GM12878 (cell line): Measurements from ENCODE around the gene MDK. TPM values are rescaled to one million over a fixed set of nuclear protein-coding genes. Genes with fewer than 3 reads are reported as not detected.

Experiments used
- BRCA1 ChIP-seq: IDR thresholded peaks from 2 replicates; pipeline ENCODE4 v1.6.1; 2011; ENCODE audit warnings: low read depth, low read length, improper control_type of control experiment
- CHD2 ChIP-seq: IDR thresholded peaks from 2 replicates; pipeline ENCODE4 v1.6.1; 2011; ENCODE audit warnings: low read depth, low read length, improper control_type of control experiment, borderline replicate concordance
- CREB1 ChIP-seq: IDR thresholded peaks from 2 replicates; pipeline ENCODE4 v1.6.1; 2012; ENCODE audit warnings: low read depth, mild to moderate bottlenecking, inconsistent platforms
- EZH2 ChIP-seq: IDR thresholded peaks from 2 replicates; pipeline ENCODE4 v1.6.1; 2012; ENCODE audit warnings: low read depth, mild to moderate bottlenecking, control low read depth, inconsistent platforms, low read length, borderline replicate concordance; ENCODE audit not compliant: control insufficient read depth
- MEF2A ChIP-seq: IDR thresholded peaks from 2 replicates; pipeline ENCODE4 v1.6.1; 2011; ENCODE audit warnings: low read depth, mild to moderate bottlenecking, low read length, moderate library complexity; ENCODE audit not compliant: insufficient read depth
- MLLT1 ChIP-seq: fragments of 450-650 bp; IDR thresholded peaks from 2 replicates; pipeline ENCODE4 v1.6.1; 2016; ENCODE audit warnings: mild to moderate bottlenecking
- MYB ChIP-seq: fragments of 150-350 bp; IDR thresholded peaks from 2 replicates; pipeline ENCODE4 v1.6.1; 2014; ENCODE audit warnings: mild to moderate bottlenecking, low read depth, low read length, borderline replicate concordance
- NBN ChIP-seq: fragments of 450-650 bp; IDR thresholded peaks from 2 replicates; pipeline ENCODE4 v1.6.1; 2016
- POLR2AphosphoS5 ChIP-seq: IDR thresholded peaks from 2 replicates; pipeline ENCODE4 v1.6.1; 2011; ENCODE audit warnings: mild to moderate bottlenecking, low read length, inconsistent platforms
- POU2F2 ChIP-seq: IDR thresholded peaks from 3 replicates; pipeline ENCODE4 v1.6.1; 2011; ENCODE audit warnings: low read depth, mild to moderate bottlenecking, low read length, borderline replicate concordance
- RCOR1 ChIP-seq: conservative IDR thresholded peaks from 2 replicates; pipeline ENCODE4 v1.6.1; 2012; ENCODE audit warnings: low read depth, low read length, improper control_type of control experiment
- RELB ChIP-seq: fragments of 450-650 bp; IDR thresholded peaks from 2 replicates; pipeline ENCODE4 v1.6.1; 2017; ENCODE audit warnings: low read depth, mild to moderate bottlenecking, moderate library complexity
- SIN3A ChIP-seq: IDR thresholded peaks from 2 replicates; pipeline ENCODE4 v1.6.1; 2012; ENCODE audit warnings: low read depth, low read length, improper control_type of control experiment
- SMAD5 ChIP-seq: IDR thresholded peaks from 2 replicates; pipeline ENCODE4 v1.6.1; 2016; ENCODE audit warnings: antibody characterized with exemption, low read depth
- TAF1 ChIP-seq: IDR thresholded peaks from 2 replicates; pipeline ENCODE4 v1.6.1; 2011; ENCODE audit warnings: mild to moderate bottlenecking, low read depth, low read length, borderline replicate concordance
- USF1 ChIP-seq: IDR thresholded peaks from 2 replicates; pipeline ENCODE4 v1.6.1; 2011; ENCODE audit warnings: borderline replicate concordance, low read depth, mild to moderate bottlenecking, moderate library complexity, mixed read lengths, low read length; ENCODE audit not compliant: insufficient read depth; ENCODE audit errors: extremely low read length
- ZNF687 ChIP-seq: fragments of 450-650 bp; IDR thresholded peaks from 2 replicates; pipeline ENCODE4 v1.6.1; 2017; ENCODE audit warnings: mild to moderate bottlenecking, moderate library complexity
- polyA plus RNA-seq, 11 experiments: library from polyadenylated mRNA; depleted of rRNA in 4 of 11; unstranded in 6 of 11; stranded (reverse) in 5 of 11; fragments of >200 nt; fragmentation: Nextera tagmentation in 4 of 11; fragmentation: Illumina TruSeq in 1 of 11; extraction: Ambion mirVana in 4 of 11; extraction: Trizol in 1 of 11; gene quantifications; 1 replicate in 1 of 11; 2 replicates in 10 of 11; pipeline versions ENCODE4 v1.2.1 to v1.2.3, GENCODE V29; 2011 to 2016; ENCODE audit warnings: inconsistent platforms in 2 of 11, missing spikeins in 2 of 11, low read depth in 1 of 11
- total RNA-seq, 4 experiments: library from RNA; depleted of rRNA in 3 of 4; stranded (reverse); fragments of >200 nt in 3 of 4; fragmentation: Illumina TruSeq in 1 of 4; extraction: Trizol in 1 of 4; gene quantifications; 2 replicates each; pipeline versions ENCODE4 v1.2.1 to v1.2.3, GENCODE V29; 2013 to 2021

MDK gene
- total and polyA plus RNA-seq, 10 of the 15 experiments (the other 5 are each of a cell fraction or from before 2014, with no cell fraction given): 0.77 to 17.8 (median 9.9) TPM

GRCh38 chr11:46361283-46362155 lies 19.9 kb upstream of the MDK start (continued):
- peak; percentile 22; the same call in 1 of the 2 replicates for TF ChIP-seq SMAD5
- peak; percentile 55; the same call in 1 of the 2 replicates for TF ChIP-seq MLLT1
- peak; percentile 78; the same call in 2 of the 3 replicates for TF ChIP-seq POU2F2
- TF ChIP-seq RELB: peak; percentile 82
- peak; percentile 32; the same call in 1 of the 2 replicates for TF ChIP-seq SIN3A
- TF ChIP-seq ZNF687: peak; percentile 81
- TF ChIP-seq EZH2: no peak
- TF ChIP-seq RCOR1: peak; percentile 69; the same call in 1 of the 2 replicates
- 0 out of 2 replicates have a peak, but pooled peaks have one; percentile 10 for TF ChIP-seq CREB1
- TF ChIP-seq POLR2AphosphoS5: peak; percentile 83
- TF ChIP-seq TAF1: peak; percentile 59; the same call in 1 of the 2 replicates
- TF ChIP-seq MYB: peak; percentile 64; the same call in 1 of the 2 replicates
- TF ChIP-seq CHD2: peak; percentile 51; the same call in 1 of the 2 replicates
- TF ChIP-seq MEF2A: no peak
- TF ChIP-seq NBN: peak; percentile 70
- TF ChIP-seq USF1: no peak
- no peak for TF ChIP-seq BRCA1
- TF ChIP-seq, all 136 proteins: peak for 38
